Measurements from ENCODE around the gene SLC41A3.

SLC41A3 gene

DNA sequence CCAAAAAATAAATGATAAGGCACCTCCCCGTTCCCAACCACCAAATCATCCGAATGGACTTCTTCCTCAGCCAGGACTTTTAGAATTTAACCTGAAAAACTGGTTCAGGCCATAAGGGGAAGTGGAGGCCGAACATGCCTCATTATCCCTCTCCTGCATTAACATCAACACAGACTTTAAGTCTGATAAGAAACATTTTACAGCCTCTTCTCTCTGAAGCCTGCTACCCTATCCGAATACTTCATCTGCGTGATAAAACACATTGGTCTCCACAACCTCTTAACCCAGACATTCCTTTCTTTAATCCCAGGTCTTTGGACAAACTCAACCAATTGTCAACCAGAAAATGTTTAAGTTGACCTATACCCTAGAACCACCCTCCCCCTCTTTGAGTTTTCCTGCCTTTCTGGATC, 850 bp upstream of the SLC41A3 start:
- Histone ChIP-seq H4K20me1 (no peaks in the 10 kb centered on the region), H3K4me2 (peak overlapping the region; percentile 58), H3K4me3 (peak overlapping the region; percentile 72; the same call in 1 of the 2 replicates), H3K27ac (no peak overlapping the region), H3K9ac (peak overlapping the region; percentile 86; the same call in 1 of the 2 replicates), H3K36me3 (no peaks in the 10 kb centered on the region), H3K27me3 (no peaks in the 10 kb centered on the region), H3K4me1 (peaks cover 16% of the 10 kb centered on the region), H3K9me3 (peaks cover 29% of the 10 kb centered on the region)
- no peak for TF ChIP-seq Cebpa-rat (IDR thresholded peaks at IDR 0.05)

- peak overlapping the region; percentile 86 for H3K9ac ChIP-seq
- H3K4me2 ChIP-seq, result peak overlapping the region; percentile 86
- 0 out of 2 replicates have a peak, but pooled peaks cover 3% of the 10 kb centered on the region for H4K20me1 ChIP-seq
- H3K36me3 ChIP-seq, result no peaks in the 10 kb centered on the region
- H3K27me3 ChIP-seq, result no peaks in the 10 kb centered on the region
- H3K9me3 ChIP-seq, result peaks cover 16% of the 10 kb centered on the region; the same call in 1 of the 2 replicates
- H3K27ac ChIP-seq, result peak overlapping the region; percentile 91
- no peak for TF ChIP-seq Cebpa-rat (IDR thresholded peaks at IDR 0.05)
- peaks cover 16% of the 10 kb centered on the region for H3K4me1 ChIP-seq
- H3K4me3 ChIP-seq, result peak overlapping the region; percentile 72
Measured at GRCh38 chr3:126083511-126083912, 412 bp downstream of the SLC41A3 start.

DNA sequence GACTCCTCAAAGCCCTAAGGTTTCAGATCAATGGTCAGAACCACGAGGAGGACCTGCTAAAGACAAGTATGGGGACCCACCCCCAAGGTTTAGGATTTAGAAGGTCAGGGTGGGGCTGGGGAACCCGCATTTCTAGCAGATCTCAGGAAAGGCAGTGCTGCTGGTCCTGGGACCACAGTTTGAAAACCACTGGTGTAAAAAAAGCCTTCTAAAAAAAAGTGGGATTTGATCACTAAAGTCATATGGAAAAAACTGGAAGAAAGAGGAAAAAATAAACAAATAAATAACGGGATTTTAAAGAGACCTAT, 832 bp downstream of the SLC41A3 start:
- Histone ChIP-seq H3K27ac (peak overlapping the region; percentile 91), H3K9me3 (peaks cover 15% of the 10 kb centered on the region; the same call in 1 of the 2 replicates)

GRCh38 chr3:126082362-126083137, 1.4 kb downstream of the SLC41A3 start:
- H3K4me1 ChIP-seq, result peaks cover 16% of the 10 kb centered on the region
- TF ChIP-seq Cebpa-rat (IDR thresholded peaks at IDR 0.05), result no peak
- H4K20me1 ChIP-seq, result peaks cover 13% of the 10 kb centered on the region; the same call in 1 of the 2 replicates
- peak overlapping the region; percentile 91; the same call in 1 of the 2 replicates for H3K27ac ChIP-seq
- peak overlapping the region; percentile 86 for H3K9ac ChIP-seq
- H3K36me3 ChIP-seq, result no peaks in the 10 kb centered on the region
- H3K4me2 ChIP-seq, result peak overlapping the region; percentile 86
- H3K9me3 ChIP-seq, result peaks cover 15% of the 10 kb centered on the region; the same call in 1 of the 2 replicates
- H3K27me3 ChIP-seq, result no peaks in the 10 kb centered on the region
- peak overlapping the region; percentile 72 for H3K4me3 ChIP-seq

More for the DNA sequence above, 832 bp downstream of the SLC41A3 start:
- Histone ChIP-seq H3K4me3 (peak overlapping the region; percentile 72), H4K20me1 (0 out of 2 replicates have a peak, but pooled peaks cover 7% of the 10 kb centered on the region), H3K36me3 (no peaks in the 10 kb centered on the region), H3K27me3 (no peaks in the 10 kb centered on the region), H3K4me2 (peak overlapping the region; percentile 86), H3K4me1 (peaks cover 16% of the 10 kb centered on the region), H3K9ac (peak overlapping the region; percentile 86)
- TF ChIP-seq Cebpa-rat (IDR thresholded peaks at IDR 0.05), result no peak

- Histone ChIP-seq H4K20me1 (peaks cover 14% of the 10 kb centered on the region; the same call in 1 of the 2 replicates), H3K4me1 (peaks cover 16% of the 10 kb centered on the region), H3K4me2 (no peak overlapping the region), H3K4me3 (no peak overlapping the region), H3K36me3 (no peaks in the 10 kb centered on the region), H3K27me3 (no peaks in the 10 kb centered on the region), H3K9ac (no peak overlapping the region), H3K27ac (no peak overlapping the region), H3K9me3 (peaks cover 15% of the 10 kb centered on the region; the same call in 1 of the 2 replicates)
- TF ChIP-seq Cebpa-rat (IDR thresholded peaks at IDR 0.05), result no peak
Measured at GRCh38 chr3:126081618-126082361, 2.1 kb downstream of the SLC41A3 start.

- Histone ChIP-seq H3K9me3 (peaks cover 8% of the 10 kb centered on the region; the same call in 1 of the 2 replicates), H3K4me1 (peaks cover 16% of the 10 kb centered on the region), H3K9ac (no peak overlapping the region), H3K4me3 (no peak overlapping the region), H4K20me1 (peaks cover 14% of the 10 kb centered on the region; the same call in 1 of the 2 replicates), H3K27ac (no peak overlapping the region), H3K4me2 (no peak overlapping the region), H3K27me3 (no peaks in the 10 kb centered on the region), H3K36me3 (no peaks in the 10 kb centered on the region)
- TF ChIP-seq Cebpa-rat (IDR thresholded peaks at IDR 0.05), result no peak
Measured at GRCh38 chr3:126080970-126081369, 3.0 kb downstream of the SLC41A3 start.

DNA sequence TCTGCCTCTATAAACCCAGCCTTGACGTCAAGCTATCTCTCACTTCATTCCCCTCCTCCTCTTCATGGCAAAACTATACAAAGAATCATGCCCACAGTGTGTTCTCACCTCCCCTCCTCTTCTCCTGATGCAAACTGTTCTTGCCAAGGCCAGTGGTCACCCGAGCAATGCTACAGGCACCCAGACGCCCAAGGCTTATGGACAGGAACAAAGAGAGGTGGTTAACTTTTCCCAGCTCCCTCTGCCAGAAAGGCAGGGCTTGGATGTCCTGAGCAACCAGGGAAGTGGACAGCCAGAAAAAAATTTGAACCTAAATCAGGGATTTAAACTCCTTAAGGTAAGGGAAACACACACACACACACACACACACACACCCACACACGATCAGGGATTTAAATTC, 5.1 kb downstream of the SLC41A3 start:
- TF ChIP-seq Cebpa-rat (IDR thresholded peaks at IDR 0.05), result no peak
- Histone ChIP-seq H3K36me3 (no peaks in the 10 kb centered on the region), H3K27ac (no peak overlapping the region), H3K4me2 (no peak overlapping the region), H3K9ac (no peak overlapping the region), H3K4me3 (no peak overlapping the region), H4K20me1 (peaks cover 14% of the 10 kb centered on the region; the same call in 1 of the 2 replicates), H3K9me3 (no peaks in the 10 kb centered on the region), H3K4me1 (peaks cover 10% of the 10 kb centered on the region), H3K27me3 (no peaks in the 10 kb centered on the region)

DNA sequence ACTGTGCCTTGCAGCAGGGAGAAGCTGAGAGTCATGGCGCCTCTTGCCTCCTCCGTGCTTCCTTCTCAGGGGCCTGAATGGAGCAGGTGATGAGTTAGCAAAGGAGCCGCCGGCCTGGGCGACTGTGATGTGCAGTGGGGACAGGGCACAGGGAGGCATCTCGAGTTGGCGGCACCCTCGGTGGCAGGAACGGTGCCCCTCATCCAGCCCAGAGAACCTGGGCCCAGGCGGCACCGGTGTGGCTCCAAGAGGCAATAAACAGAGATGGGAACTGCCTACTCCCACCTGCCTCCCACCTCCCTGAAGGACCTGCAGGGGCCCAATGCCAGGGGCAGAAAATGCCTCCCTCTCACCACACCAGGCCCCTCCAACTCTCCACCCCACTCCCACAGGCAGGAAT, 6.2 kb downstream of the SLC41A3 start:
- H3K27ac ChIP-seq, result no peak overlapping the region
- no peaks in the 10 kb centered on the region for H3K27me3 ChIP-seq
- no peak overlapping the region for H3K4me3 ChIP-seq
- peaks cover 3% of the 10 kb centered on the region for H3K4me1 ChIP-seq
- no peak for TF ChIP-seq Cebpa-rat (IDR thresholded peaks at IDR 0.05)
- H4K20me1 ChIP-seq, result peaks cover 14% of the 10 kb centered on the region; the same call in 1 of the 2 replicates
- no peak overlapping the region for H3K4me2 ChIP-seq
- H3K9ac ChIP-seq, result no peak overlapping the region
- H3K36me3 ChIP-seq, result peaks cover 1% of the 10 kb centered on the region; the same call in 1 of the 2 replicates
- H3K9me3 ChIP-seq, result peaks cover 5% of the 10 kb centered on the region

DNA sequence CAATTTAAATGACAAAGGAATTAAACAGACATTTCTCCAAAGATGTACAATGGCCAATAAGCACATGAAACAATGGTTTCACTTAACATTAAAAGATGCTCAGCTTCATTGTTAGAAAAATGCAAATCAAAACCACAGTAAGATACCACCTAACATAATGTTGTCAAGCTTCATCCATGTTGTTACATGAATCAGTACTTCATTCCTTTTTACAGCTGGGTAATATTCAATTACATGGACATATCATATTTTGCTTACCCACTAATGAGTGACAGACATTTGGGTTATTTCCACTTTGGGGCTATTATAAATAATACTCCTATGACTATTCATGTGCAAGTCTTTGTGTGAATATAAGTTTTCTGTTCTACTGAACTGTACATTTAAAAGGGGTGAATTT, 7.8 kb downstream of the SLC41A3 start:
- Histone ChIP-seq H3K27ac (no peak overlapping the region), H3K4me3 (no peak overlapping the region), H3K9ac (no peak overlapping the region), H3K9me3 (peaks cover 8% of the 10 kb centered on the region), H3K4me1 (no peaks in the 10 kb centered on the region), H3K27me3 (no peaks in the 10 kb centered on the region), H4K20me1 (peaks cover 14% of the 10 kb centered on the region; the same call in 1 of the 2 replicates), H3K36me3 (peaks cover 5% of the 10 kb centered on the region; the same call in 1 of the 2 replicates), H3K4me2 (no peak overlapping the region)
- no peak for TF ChIP-seq Cebpa-rat (IDR thresholded peaks at IDR 0.05)

Measured in BLaER1 (cell line).